GM10847 (cell line): ENCODE data around the gene DDX5.
A peak's percentile ranks its signal among the peaks of the same experiment; 100 is the strongest.

ENCODE experiments used
- POLR2A ChIP-seq: IDR thresholded peaks from 2 replicates; pipeline ENCODE4 v1.6.1; 2011; ENCODE audit not compliant: insufficient read length; ENCODE audit errors: extremely low read depth

Gene DDX5

DNA sequence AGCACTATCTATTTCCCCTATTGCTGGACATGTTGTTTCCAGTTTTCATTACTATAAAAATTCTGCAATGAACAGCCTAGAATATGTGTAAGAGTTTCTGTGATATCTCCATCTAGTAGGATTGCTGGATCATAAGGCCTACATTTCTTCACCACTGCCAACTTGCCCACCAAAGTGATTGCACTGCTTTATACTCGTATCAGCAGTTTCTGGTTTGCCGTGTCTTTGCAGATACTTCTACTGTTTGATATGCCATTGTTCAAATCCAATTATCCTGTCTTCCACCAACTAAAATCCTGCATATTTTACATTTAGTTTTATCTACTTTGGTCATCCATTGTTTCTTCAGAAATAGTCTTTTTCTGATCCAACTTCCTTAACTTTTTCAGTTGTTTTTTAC, 21.8 kb upstream of the DDX5 start:
- no peak for TF ChIP-seq POLR2A

DNA sequence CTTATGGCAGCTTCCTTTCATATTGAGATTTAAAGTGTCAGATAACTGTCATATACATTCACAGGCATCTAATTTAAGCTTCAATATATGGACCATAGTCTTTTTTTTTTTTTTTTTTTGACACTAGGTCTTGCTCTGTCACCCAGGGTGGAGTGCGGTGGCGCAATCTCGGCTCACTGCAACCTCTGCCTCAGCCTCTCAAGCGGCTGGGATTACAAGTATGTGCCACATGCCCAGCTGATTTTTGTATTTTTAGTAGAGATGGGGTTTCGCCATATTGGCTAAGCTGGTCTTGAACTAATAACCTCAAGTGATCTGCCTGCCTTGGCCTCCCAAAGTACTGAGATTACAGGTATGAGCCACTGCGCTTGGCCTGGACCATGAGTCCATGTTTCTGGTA, 14.3 kb upstream of the DDX5 start:
- TF ChIP-seq POLR2A: no peak

DNA sequence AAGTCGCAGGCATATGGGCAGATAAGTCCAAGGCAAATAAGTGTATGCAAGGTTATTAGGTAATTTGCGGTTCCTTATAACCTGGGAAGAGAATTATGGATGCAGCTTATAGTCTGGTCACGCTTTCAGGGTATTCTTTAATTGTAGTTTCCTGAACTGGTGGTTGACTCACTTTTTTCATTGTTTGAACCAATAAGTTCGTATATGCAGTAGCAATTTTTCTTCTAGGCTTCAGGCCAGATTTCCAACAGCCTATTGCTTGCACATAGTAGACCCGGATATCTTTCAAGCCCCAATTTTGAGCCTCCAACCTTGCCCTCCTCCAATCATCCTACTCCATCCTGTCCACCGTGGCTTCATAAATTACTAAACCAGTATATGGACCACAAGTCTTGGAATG, 13.5 kb upstream of the DDX5 start:
- TF ChIP-seq POLR2A: no peak

DNA sequence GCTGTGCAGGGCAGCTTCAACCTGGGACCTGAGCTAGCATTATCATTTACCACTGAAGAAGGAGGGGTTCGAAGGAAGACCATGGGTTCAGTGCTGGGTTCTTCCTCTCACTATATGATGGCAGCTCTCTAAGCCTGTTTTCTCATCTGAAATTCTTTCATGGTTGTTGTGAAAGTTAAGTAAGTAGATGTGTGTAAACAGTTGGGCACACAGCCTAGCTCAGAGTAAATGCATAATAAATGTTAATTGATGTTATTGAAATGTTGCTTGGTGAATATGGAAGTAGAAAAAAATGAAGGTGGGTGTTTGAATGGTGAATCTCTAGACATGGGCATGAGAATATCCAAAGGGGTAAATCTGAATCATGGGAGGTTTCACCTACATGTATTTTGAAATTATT, 9.7 kb upstream of the DDX5 start:
- no peak for TF ChIP-seq POLR2A

DNA sequence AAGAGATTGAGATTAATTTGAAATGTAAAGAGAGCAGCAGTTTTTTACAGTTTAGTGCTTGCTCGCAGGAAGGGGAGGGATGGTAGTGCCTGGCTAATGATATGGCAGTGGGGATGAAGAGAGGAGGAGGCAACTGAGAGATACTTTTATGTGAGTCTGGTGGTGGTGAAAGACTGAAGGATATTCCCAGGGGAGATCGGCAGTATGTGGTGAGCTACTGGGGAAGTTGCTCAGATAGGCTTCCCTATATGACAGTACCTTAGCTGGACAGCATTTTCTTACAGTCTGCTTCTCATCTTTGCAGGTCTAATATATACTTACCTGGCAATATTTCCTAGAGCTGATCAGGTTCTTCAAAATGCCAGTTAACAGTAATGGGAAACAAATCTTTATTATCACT, 9.3 kb upstream of the DDX5 start:
- TF ChIP-seq POLR2A: no peak

DNA sequence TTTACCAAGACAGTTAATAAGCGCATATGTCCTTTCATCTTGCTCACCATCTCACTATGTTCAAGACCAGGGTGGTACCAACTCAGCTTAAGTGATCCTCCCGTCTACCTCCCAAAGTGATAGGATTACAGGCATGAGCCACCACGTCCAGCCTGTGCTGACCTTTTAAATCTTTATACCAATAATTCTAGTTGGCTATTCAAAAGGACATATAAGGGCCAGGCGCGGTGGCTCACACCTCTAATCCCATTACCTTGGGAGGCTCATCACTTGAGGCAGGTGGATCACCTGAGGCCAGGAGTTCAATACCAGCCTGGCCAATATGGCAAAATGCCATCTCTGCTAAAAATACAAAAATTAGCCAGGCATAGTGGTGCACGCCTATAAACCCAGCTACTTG, 3.1 kb upstream of the DDX5 start:
- no peak for TF ChIP-seq POLR2A

DNA sequence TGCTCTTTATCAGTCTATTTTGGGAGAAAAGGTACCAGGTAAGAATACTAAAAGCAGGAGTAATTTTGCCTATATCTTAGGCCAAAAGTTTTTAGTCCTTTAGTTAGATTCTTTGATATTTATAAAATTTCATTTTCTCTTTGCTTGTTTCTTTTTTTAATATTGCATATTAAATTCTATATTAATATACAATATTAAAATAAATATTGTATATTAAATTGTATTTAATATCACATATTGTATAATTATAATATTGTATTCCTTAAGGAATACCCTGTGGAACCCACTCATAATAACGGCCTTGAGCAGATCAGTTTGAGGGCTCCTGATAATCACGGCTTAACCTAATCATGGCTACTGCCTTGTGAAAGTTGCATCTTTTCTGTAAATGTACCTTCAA, 2.6 kb upstream of the DDX5 start:
- no peak for TF ChIP-seq POLR2A

DNA sequence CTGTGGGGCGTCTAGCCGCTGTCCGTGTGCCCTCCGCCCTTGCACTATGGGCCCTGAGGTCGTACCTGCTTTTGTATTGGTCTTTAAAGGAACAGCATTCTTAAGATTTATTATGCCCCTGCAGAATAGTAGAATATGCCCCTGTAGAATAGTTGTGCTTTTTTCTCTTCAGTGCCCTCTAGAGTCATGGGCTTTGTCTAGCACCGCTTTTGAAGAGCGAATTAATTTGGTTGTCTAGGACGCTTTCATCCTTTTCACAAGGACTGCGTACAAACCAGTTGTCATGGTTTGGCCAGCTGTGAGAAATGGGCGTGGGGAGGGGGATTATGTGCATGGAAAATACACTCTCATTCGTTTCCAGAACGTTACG, 1.3 kb upstream of the DDX5 start:
- TF ChIP-seq POLR2A: no peak

DNA sequence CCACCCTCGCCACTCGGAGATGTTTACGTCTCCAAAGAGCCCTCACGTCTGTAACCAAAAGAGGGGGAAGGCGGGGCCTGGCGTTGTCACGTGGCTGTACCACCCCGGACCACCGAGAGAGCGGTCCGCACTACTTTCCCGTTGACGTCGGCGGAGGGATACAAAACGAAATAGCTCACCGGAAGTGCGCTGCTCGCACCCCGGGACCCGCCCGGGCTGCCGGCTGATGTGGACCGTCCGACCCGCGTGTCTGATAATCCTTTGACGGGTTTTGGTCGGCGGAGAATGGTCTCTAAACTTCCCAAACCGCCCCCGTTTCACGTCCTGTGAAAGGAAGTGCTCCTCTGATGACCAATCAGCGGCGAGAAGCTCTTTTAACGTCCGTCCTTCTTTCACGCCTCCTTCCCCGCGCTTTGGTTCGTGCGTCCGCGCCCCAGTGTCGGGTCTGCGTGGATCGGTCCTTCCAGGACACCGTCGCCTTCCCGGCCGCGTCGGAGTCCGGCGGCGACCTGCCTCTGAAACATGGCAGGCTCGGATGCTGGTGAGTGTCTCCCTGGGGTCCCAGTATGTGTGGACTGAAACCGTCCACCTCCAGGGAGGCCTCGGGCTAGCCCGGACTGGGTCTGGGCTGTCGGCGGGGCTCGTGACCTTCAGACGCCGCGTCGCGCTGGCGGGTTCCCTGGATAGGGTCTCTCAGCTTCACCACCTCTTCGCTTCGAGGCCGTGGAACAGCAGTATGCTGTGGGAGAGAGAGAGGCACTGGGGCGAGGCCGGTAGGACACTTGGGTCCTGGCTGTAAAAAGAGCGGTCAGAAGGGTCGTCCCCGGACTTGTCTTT, 705 bp upstream of the DDX5 start, which contains the start of gene CEP95:
Gene CEP95 (plus strand): TSS at position 402 of the 837 bp plus-strand sequence. CDS start 121 bp downstream, at position 523.
- TF ChIP-seq POLR2A: peak; percentile 69

DNA sequence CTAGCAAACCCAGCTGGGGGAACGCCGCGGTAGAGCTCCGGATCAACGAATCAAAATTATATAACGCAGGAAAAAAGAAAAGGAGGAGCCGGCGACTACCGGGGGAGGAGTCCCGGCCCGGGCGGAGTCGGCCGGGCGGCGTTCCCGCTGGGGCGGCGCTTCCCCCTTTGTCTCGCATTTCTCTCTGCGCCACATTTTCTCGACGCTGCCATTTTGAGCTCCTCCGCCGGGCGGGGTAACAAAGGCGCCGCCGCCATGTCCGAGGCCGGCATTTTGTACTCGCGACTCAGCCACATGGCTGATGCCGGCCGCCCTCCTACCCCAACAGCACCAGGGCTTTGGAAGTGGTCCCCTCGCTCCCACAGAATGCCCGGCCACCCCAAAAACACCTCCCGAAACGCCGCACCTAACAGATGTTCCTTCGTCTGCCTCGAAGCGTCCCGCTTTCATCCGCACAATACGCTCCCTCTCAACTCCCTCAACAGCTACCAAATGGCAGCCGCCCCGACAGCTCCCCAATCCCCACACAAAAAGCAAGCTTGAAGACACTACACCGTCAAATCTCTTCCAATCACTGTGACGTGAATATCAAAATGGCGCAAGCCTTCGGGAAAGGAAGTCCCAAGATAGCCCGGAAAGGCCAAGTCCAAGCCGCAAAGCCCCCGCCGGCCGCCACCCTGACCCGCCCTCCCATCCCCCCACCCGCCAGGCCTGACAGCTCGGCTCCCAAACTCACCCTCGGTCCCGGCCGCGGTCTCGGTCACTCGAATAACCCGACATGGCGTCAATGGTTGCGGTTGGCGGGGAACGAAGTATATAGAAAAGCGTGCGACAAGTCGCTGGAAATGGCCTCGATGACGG, 519 bp downstream of the DDX5 start:
- TF ChIP-seq POLR2A: peak; percentile 60

DNA sequence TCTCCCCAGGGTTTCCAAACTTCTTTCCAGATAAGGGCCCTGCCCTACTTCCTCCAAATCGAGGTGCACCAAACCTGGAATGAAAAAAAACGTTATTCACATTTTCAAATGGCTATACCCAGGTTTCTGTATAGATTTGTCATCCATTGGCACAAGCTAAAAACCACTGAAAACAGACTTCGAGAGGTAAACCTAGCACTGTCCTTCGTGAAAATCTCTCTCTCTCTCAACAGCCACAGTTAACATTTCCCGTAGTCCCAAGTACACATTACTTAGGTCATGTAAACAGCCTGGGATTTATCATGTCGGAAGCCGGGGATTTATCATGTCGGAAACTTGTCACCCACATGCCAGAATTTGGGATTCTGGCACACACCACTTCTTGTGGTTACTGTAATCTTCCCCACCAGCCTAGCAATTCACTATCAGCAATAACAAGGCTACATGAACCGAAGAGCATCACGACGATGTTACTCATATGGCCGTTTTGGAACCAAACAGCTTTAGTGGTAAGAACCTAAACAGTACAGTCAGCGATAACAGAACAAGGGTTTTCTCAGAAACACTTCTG, 1.2 kb downstream of the DDX5 start:
- no peak for TF ChIP-seq POLR2A

DNA sequence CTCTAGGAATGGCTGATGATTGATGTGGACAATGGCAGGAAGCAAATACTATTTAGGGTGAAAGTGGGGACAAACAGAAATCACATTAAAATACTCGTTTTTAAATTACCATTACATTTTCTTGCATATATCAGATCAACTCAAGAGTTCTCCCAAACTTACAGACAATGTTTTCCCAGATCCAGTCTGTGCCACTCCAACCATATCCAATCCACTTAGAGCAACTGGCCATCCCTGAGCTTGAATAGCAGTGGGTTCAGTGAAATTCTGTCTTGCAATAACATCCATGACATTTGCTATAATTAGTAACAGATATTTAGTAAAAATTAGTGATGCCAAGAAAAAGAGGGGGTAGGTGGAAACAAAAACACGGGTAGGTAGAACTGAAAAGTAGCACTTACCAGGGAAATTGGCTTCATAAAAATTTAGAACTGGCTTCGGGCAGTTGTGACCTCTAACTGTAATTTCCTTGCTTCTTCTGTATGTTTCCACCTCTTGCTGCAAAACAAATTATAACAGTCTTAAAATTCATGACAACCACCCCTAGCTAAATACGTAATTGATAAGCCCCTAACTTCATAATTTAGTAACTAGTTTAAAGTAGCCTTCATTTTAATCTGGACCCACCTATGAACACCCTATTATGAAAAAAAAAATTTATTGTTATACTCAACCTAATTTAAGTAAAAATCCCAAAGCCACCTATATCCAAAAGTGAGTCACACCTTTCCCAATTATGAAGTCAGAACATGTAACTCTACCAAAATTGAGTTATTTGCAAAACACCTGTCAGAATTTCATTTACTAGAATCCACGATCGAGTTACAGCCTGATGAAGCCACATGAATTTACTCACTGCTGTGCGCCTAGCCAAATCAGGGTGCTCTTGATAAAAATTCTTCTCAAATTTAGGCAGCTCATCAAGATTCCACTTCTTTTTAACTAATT, 2.0 kb downstream of the DDX5 start:
- no peak for TF ChIP-seq POLR2A

DNA sequence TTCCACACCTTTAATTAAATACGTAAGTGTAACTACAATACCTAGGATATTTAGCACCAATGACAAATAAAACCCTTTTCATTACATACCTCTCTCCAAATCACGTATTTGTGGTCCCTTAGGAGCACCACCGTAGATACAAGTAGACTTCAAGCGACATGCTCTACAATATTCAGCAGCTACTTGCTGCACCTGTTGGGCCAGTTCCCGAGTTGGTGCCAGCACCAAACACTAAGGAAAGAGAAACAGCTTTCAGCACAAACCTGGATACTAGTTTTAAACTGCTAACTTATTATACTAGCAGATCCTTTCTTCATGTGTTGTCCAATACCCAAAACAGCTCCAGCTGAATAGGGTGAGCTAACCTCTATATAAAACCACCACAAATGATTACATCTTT, 2.7 kb downstream of the DDX5 start:
- no peak for TF ChIP-seq POLR2A

DNA sequence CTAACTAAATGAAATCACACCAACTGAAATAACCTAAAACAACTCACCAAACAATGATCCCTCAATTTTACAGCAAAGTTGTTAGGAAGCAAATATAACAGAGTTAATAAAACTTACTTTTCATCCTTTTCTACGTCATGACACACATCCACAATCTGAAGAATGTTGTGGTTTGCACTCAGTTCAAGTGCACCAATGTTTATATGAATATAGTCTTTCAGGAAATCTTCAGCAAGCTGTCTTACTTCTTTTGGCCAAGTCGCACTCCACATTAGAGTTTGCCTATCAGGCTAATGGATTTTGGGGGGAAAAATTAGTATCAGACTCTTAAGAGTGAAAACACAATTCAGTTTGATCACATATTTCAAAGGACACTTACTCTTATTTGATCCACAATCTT, 3.3 kb downstream of the DDX5 start:
- TF ChIP-seq POLR2A: no peak

DNA sequence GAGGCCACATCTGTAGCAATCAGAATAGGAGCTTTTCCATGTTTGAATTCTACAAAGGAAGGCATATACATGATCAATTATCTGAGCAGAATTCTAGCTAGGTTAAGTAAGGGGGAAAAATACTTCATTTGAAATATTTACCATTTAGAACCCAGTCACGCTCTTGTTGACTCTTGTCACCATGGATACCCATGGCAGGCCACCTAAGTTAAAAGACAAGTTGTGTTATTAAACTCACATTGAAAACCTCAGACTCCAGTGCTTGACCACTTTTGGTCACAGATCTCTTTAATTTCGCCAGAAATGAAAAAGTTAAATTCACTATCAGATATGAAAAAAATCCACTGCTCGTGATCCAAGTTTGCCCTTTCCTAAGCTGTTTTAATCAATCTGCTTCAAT, 4.1 kb downstream of the DDX5 start:
- TF ChIP-seq POLR2A: no peak
